Measurements from ENCODE around the gene STMN1.
A peak's percentile ranks its signal among the peaks of the same experiment; 100 is the strongest.

The STMN1 gene

GRCh38 chr1:25867210-25867991 is 38.8 kb downstream of the STMN1 start:
- no peak for DNase-seq

DNA sequence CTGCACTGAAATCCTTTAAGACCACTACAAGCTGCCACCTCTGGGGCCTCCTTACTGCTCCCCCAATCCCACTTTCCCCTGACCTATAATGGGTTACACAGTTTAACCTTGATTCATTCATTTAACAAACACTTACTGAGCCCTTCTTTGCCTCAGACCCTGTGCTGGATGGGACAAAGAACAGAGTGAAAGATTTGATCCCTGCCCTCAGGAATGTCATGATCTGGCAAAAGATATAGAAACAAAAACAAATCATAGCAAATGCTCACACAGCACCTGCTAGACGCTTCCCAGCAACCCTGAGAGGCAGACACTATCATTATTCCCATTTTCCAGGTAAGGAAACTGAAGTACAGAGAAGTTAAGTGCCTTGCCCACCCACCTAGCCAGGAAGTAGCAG is 39.9 kb downstream of the STMN1 start:
- DNase-seq: no peak

- no peak for DNase-seq
These were observed 41.8 kb downstream of the STMN1 start for GRCh38 chr1:25864434-25864833.

DNA sequence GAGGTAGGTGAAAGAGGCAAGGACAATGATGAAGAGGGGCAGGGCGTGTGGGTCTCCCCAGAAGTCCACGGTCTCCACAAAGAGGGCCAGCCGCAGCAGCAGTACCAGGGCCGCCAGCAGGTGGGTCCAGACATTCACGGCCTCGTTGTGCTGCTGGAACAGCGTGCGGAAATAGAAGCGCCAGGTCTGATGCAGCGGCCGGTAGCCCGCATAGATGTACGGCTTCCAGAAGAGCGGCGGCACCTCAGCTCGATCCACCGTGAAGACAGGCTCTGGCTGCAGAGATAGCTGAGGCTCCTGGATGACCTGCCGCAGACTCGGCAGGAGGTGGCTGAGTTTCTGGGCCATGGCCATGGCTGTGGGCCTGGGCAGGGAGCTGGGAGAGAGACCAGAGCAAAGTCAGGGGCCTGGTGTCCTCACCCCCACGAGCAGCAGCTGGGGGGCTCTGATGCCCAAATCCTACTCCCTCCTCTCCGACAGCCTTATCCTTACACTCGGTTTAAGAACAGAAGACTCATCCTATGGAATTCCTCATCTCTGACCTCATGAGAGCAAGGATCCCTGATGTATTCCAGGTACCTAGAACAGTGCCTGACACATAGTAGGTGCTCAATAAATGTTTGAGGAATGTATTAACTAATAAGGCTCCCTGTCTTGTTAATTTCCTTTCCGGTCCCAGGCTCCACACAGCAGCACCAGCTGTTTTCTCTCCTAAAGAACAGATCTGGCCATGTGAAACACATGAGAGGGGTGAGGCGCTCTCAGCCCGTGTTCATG is 42.5 kb downstream of the STMN1 start:
- DNase-seq: no peak

GRCh38 chr1:25862785-25863485 is 43.3 kb downstream of the STMN1 start:
- no peak for DNase-seq

- no peak for DNase-seq
These were observed 44.6 kb downstream of the STMN1 start for GRCh38 chr1:25861316-25862286.

GRCh38 chr1:25858906-25859789 is 47.1 kb downstream of the STMN1 start, which contains the start of gene AUNIP:
Gene AUNIP, minus strand, starts transcription at chr1:25859457. Its CDS starts 100 bp downstream, at chr1:25859357.
- peak; percentile 58 for DNase-seq

- DNase-seq: no peak
These were observed 47.7 kb downstream of the STMN1 start for GRCh38 chr1:25858494-25858893.

- no peak for DNase-seq
These were observed 49.4 kb downstream of the STMN1 start for GRCh38 chr1:25856856-25857255.

GRCh38 chr1:25854554-25854953 is 51.7 kb downstream of the STMN1 start:
- DNase-seq: peak; percentile 78
